Fibroblast of skin of scalp (primary cell): ENCODE data around the gene GOLPH3L. TPM values are rescaled to one million over a fixed set of nuclear protein-coding genes. Genes with fewer than 3 reads are reported as not detected.
A peak's percentile ranks its signal among the peaks of the same experiment; 100 is the strongest.
"Not testable (repeated sequence)": the region's sequence is repeated elsewhere in the genome, so short reads cannot be mapped to it uniquely, and the experiment has no call there.

Source experiments
- DNase-seq: peaks from one replicate; pipeline ENCODE4 v3.0.0-alpha.2; 2013
- polyA plus RNA-seq, 2 experiments: library from polyadenylated mRNA; unstranded; fragments of 120-200 nt; gene quantifications; one replicate each; pipeline ENCODE4 v1.2.1, GENCODE V29; 2013; ENCODE audit not compliant: insufficient read length in 2 of 2

The GOLPH3L gene
- 16.9 TPM for polyA plus RNA-seq (2013, experiment 1 of 2; ENCODE audit: insufficient read length)
- 16.9 TPM for polyA plus RNA-seq (2013, experiment 2 of 2; ENCODE audit: insufficient read length)

- peak; percentile 98 for DNase-seq
These were observed at the start of gene GOLPH3L for GRCh38 chr1:150696995-150697927. GOLPH3L (minus strand) TSS chr1:150697154; CDS start chr1:150694838, 2,316 bp downstream.

DNA sequence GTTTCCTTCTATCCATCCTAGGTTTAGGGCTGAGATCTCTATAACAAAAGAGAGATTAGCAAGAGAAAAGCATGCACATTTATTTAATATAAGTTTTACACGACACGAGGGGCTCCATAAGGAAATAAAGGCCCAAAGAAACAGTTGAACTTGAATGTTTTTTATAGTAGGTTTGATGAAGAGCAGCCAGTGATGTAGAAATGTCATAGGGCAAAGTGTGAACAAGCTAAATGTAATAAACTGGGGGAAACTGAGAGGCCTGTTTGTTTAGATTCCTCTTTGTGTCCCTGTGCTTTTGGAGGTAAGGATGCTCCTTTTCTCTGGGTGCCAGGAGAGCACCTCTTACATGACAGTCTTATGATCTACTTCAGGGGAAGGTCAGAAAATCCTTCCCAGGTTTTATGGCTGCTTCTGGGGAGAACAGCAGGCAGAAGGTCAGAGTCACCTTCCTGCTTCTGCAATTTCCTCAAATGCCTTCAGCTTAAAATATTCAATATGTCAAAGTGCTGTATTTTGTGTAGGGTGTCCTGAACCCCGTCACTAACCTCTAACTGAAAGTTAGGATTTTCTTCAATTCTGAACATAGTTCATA lies 33.3 kb upstream of the GOLPH3L start:
- DNase-seq: no peak

- DNase-seq: no peak
These were observed 27.4 kb upstream of the GOLPH3L start for GRCh38 chr1:150724336-150724735.

DNA sequence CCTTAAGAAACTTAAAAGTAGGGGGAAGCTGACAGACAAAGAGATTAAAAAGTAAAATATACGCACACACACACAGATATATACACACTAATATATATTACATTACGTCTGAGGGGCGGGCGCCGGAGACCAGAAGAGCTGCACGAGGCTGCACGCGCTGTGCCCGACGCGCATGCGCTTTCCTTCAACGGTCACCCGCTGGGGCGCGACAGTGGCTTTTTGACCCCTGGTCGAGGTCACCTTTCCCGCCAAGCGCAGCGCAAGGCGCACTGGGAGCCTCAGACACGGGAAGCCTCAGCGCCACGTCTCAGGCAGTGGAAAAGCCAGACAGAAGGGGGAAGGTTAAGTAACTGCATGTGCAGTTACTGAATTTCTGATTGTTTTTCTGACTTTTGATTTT lies 23.7 kb upstream of the GOLPH3L start, which contains the start of gene HORMAD1:
TSS of gene HORMAD1 (minus strand) at position 193 of the 400 bp plus-strand sequence. CDS start 1,390 bp downstream, outside the sequence.
- no peak for DNase-seq

DNA sequence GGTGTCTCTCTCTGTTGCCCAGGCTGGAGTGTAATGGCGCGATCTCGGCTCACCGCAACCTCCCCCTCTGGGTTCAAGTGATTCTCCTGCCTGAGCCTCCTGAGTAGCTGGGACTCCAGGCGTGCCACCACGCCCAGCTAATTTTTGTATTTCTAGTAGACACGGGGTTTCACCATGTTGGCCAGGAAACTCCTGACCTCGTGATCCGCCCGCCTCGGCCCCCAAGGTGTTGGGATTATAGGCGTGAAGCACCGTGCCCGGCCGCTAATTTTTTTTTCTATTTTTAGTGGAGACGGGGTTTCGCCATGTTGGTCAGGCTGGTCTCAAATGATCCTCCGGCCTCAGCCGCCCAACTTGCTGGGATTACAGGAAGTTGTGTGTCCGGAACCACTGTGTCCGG lies 23.1 kb upstream of the GOLPH3L start:
- DNase-seq: no peak

DNA sequence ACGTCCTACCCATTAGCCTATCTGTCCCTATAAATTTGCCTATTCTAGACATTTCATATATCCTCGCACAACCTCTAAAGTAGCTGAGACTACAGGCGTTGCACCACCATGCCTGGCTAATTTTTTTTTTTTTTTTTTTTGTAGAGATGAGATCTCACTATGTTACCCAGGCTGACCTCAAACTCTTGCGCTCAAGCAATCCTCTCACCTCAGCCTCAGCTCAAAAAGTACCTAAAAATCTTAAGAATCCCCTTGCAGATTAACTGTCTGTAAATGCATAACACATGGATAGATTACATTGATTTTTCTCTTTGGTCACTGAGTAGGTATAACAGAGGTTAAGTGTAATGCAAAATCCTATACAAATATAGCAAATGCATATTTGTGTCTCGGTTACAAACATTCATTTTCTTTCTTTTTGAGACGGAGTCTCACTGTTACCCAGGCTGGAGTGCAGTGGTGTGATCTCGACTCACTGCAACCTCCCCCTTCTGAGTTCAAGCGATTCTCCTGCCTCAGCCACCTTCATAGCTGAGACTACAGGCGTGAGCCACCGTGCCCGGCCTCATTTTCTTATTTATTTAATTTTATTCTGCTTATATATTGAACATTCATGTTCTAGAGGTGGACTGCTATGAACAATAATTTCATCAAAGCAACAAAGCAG lies 21.4 kb upstream of the GOLPH3L start:
- DNase-seq: no peak

DNA sequence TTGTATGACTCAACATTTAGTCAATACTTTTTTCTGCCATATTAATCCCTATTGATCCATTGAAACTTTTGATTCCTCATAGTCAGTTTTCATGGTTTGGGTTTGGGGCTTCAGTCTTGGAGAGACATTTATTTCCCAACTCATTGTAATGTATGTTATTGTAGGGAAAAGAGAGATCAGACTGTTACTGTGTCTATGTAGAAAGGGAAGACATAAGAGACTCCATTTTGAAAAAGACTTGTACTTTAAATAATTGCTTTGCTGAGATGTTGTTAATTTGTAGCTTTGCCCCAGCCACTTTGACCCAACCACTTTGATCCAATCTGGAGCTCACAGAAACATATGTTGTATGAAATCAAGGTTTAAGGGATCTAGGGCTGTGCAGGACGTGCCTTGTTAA lies 12.1 kb upstream of the GOLPH3L start:
- DNase-seq: not testable (repeated sequence)

DNA sequence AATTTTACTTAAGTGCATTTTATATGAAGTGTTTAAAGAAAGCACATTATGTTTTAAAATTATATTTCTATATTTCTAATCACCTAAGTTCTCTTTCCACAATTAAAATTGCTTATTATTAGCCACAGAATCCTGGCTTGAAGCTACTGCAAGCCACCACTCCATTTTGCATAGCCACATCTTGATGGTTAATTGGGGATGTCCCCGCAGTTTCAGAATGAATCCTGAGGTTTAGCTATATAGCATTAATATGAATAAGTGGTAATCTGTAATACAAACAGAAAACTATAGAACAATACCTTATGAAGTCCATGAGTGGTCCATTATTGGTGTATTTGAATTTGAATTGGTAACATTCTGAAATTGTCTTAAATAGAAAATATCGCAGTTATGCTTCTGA lies 11.6 kb upstream of the GOLPH3L start:
- no peak for DNase-seq

DNA sequence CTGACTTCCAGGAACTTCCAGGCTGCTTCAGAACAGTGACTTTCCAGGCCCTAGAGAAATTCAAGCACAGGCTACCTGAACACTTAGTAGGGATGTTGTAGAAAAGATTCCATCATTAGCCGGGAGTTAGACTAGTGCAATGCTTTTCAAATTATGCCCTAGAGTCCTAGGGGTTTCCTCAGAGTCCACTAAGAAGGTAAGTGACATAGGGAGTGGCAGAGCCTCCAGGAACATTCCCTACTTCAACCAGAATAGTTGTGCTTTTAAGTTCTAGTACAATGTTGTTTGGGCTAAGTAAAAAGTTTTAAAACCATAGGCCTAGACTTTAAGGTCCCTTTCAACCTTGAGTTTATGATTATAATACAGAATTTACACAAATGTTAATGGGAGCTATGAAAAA lies 9.1 kb upstream of the GOLPH3L start:
- no peak for DNase-seq

DNA sequence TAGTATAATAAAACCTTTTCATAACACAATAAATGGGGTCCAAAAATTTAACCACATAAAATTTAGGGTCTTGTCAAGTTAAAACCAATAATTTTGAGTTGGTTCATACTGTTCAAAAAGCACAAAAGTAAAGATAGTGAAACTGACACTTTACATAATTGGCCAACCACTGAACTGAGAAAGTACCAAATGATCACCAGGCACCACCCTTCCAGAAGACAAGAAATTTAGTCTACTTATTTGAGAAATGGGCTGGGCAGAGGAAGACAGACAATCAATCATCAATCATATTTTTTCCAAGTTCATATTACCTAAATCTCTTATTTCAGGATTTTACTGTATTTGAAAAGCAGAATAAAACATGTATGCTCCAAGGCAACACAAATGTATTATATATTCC lies 6.5 kb upstream of the GOLPH3L start:
- DNase-seq: no peak

- DNase-seq: no peak
These were observed 364 bp downstream of the GOLPH3L start for GRCh38 chr1:150696590-150696989.

DNA sequence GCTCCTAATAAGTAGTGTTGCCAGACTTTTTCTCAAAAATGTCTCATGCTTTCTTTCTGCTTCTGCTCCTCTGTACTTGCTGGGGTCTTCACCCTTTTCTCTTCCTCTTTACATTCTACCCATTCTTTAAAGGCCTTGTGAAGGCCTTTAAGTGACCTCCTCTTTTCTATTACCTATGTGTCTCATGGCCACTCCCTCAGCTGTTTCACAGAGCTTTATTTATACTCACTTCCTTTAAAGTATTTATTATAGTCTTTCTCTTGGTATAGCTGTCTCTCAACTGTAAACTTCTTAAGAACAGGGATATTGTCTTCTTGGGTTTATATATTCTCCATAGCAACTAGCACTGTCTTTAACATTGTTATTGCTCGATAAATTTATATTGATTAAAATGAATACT lies 792 bp downstream of the GOLPH3L start:
- DNase-seq: no peak

- no peak for DNase-seq
These were observed 1.4 kb downstream of the GOLPH3L start for GRCh38 chr1:150695561-150695960.

GRCh38 chr1:150692720-150693119 lies 4.2 kb downstream of the GOLPH3L start:
- DNase-seq: no peak

DNA sequence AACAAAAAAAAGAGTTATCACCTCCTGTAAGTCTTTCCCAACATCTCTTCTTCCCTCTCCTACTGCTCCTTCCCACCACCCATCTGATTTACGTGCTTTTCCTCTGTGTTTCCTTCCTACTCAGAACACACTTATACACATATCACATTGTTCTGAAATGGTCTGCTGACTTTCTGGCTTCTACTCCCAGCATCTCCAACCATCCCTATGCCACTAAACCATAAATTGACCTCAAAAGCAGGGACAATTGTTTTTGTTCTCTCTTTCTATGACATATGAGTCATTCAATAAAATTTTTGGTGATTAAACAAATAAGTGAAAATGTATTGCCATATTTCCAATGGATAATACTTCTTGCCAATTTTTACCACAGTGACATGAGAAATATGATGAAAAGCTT lies 8.2 kb downstream of the GOLPH3L start:
- no peak for DNase-seq

- no peak for DNase-seq
These were observed 10.7 kb downstream of the GOLPH3L start for GRCh38 chr1:150686275-150686674.

GRCh38 chr1:150683914-150684313 lies 13.0 kb downstream of the GOLPH3L start:
- DNase-seq: no peak

GRCh38 chr1:150678988-150679387 lies 18.0 kb downstream of the GOLPH3L start:
- no peak for DNase-seq

DNA sequence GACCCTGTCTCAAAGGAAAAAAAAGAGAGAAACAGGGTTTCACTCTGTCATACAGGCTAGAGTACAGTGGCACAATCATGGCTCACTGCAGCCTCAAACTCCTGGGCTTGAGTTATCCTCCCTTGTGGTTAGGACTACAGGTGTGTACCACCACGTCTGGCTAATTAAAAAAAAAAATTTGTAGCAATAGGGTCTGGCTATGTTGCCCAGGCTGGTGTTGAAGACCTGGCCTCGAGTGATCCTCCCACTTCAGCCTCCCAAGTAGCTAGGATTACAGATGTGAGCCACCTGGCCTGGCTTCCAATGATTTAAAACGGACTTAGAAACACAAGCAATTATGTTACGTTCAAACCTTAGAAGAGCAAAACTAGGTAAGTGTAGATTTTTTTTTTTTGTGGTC lies 22.1 kb downstream of the GOLPH3L start:
- DNase-seq: no peak

DNA sequence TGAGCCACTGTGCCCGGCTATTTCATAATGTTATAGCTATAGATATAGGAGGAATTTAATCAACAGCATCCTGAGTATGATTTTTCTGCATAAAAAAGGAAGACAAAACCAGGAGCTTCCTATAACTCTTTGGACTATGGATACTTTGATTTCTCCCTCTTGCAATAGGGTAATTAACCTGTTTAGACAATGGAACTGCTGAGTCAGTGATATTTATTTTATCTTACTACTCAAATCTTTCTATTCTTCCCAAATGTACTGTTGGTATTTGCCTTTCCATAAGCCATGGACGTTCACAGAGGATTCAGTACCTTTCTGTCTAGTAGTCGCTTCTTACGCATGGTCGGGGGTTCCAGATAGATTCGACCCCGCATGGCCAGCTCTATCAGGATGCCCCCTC lies 33.6 kb downstream of the GOLPH3L start:
- DNase-seq: no peak

DNA sequence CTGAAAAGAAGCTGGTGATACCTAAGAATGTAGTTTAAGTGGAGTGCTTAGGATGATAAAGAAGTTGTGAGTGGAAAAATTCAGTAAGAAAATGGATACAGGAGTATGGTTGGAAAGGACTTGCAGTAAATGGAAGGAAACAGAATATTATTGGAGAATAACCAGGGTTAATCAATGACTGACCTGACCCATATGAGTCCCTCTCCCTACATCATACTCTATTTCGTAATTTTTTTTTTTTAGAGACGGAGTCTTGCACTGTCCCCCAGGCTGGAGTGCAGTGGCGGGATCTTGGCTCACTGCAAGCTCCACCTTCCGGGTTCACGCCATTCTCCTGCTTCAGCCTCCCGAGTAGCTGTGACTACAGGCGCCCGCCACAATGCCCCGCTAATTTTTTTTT lies 34.1 kb downstream of the GOLPH3L start:
- DNase-seq: no peak

GRCh38 chr1:150661156-150661555 lies 35.8 kb downstream of the GOLPH3L start:
- no peak for DNase-seq

DNA sequence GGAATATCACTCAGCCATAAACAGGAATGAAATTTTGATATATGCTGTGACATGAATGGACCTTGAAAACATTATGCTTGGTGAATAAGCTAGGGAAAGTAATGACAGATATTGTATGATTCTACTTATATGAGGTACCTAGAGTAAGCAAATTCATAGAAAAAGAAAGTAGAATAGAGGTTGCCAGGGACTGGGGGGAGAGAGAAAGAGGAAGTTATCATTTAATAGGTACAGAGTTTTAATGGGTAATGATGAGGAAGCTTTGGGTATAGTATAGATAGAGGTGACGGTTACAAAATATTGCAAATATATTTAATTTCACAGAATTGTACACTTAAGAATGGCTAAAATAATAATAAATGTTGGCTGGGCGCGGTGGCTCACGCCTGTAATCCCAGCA lies 36.4 kb downstream of the GOLPH3L start:
- no peak for DNase-seq
